Gastroesophageal sphincter (tissue), 3 donors: ENCODE data around the gene REEP2.

Source experiments
- CTCF ChIP-seq, 4 experiments: fragments of 200-600 bp in 2 of 4; fragments of 450-650 bp in 2 of 4; sonication (generic) in 1 of 4; IDR thresholded peaks; one replicate each; pipeline ENCODE4 v1.5.1; 2017 to 2019; ENCODE audit warnings: antibody characterized with exemption in 4 of 4, mild to moderate bottlenecking in 2 of 4, moderate library complexity in 2 of 4
- POLR2A ChIP-seq, 2 donors: fragments of 450-650 bp; IDR thresholded peaks; one replicate each; pipeline ENCODE4 v1.6.1; 2017; ENCODE audit warnings: antibody characterized with exemption in 2 of 2, mild to moderate bottlenecking in 2 of 2, moderate library complexity in 1 of 2
- POLR2AphosphoS5 ChIP-seq: sonication (generic); formaldehyde crosslinking; IDR thresholded peaks from one replicate; pipeline ENCODE4 v1.6.1; 2017; ENCODE audit warnings: antibody characterized with exemption

- TF ChIP-seq POLR2A (IDR thresholded peaks at IDR 0.05) (peak; percentile 45 to 57), CTCF (IDR thresholded peaks at IDR 0.05) (peak in 1 of 4 experiments; percentile 7), POLR2AphosphoS5 (peak; percentile 36)
Measured at GRCh38 chr5:138491669-138492559, 53.1 kb downstream of the REEP2 start.
